Stimulated activated CD8-positive, alpha-beta memory T cell treated with anti-CD3 and anti-CD28 coated beads, Interleukin-12 subunit alpha, Interleukin-12 subunit beta, amount 100 ng/mL, for 4 hours (primary cell): ENCODE data around the gene UBE2L5.

Experiments used
- DNase-seq: peaks from one replicate; pipeline ENCODE4 v3.0.0-alpha.2; 2020; ENCODE audit warnings: low read depth

The UBE2L5 gene

GRCh38 chr13:30406779-30407416 is 15.4 kb upstream of the UBE2L5 start:
- DNase-seq = no peak

DNA sequence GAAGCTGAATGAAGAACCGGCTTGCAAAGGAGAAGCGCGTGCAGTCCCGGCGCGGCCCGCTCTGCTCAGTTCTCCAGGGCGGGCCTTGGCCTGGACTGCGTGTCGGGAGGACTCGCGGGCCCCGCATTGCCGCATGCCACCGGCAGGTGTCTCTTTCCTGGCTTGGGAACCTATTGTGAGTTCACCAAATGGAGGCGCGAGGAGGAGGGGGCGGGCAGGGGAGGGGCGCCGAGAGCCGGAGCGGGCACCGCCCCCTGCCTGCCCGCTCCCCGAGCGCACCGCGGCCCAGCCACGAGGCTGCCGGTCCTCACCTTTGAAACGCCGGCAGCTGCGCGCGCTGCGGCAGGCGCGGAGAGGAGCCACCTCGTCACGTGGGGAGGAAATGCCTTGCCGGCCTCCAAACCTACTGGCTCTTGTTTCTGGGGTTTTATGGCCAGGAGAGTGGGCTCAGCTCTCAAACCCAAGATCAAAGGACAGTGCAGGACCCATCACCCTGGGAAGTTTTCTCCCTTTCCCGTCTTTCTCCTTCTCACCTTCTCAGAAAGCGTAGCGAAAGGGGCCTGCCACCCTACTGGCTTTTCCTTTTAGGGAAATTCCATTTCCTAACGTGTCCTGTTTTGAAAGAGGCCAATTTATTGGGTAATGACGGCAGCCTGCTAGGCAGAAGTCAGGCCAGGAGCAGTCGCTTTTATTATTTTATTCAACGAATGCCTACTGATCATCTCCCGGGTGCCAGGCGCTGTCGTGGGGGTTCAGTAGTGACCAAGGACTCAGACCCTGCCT is 13.8 kb upstream of the UBE2L5 start:
- DNase-seq = peak; percentile 81

- DNase-seq = no peak
These were observed 12.2 kb upstream of the UBE2L5 start for GRCh38 chr13:30409886-30410704.

GRCh38 chr13:30410705-30411125 is 11.6 kb upstream of the UBE2L5 start:
- DNase-seq = no peak

GRCh38 chr13:30412346-30412745 is 9.9 kb upstream of the UBE2L5 start:
- no peak for DNase-seq

DNA sequence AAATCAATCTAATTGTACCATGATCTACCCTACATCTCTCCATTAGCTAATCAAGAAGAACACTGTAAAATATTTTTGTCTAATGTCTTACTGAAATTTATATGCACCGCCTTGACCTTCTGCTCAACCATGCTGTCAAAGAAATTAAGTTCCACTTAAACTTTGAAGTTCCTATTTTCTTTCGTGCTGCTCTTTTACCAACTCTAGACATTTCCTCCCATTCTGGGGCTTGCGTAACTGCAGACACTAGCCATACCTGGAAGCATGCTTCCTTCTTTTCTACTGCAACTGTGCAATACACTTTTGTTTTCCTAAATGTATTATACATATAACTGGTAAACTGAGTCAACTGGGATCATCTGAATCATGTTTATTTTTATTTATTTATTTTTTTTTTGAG is 8.5 kb upstream of the UBE2L5 start:
- DNase-seq = no peak

- no peak for DNase-seq
These were observed 6.8 kb upstream of the UBE2L5 start for GRCh38 chr13:30415430-30416030.

DNA sequence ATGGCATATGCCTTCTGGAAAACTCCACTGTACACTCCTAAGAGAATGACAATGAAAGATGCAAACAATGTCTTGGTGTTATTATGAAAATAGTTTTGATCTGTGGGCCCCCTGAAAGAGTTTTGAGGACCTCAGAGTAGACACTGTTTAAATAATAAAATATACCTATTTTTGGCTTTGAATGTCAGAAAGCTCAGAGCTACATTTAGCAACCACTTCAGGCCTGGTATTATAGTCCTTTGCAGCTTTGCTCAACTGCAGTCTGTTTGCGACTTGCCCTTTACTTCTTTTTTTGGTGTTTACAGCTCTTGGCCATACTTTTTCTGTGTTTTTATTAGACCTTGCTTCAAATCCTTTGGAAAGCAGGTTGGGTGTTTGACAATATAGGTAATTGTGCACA is 5.8 kb upstream of the UBE2L5 start:
- no peak for DNase-seq

DNA sequence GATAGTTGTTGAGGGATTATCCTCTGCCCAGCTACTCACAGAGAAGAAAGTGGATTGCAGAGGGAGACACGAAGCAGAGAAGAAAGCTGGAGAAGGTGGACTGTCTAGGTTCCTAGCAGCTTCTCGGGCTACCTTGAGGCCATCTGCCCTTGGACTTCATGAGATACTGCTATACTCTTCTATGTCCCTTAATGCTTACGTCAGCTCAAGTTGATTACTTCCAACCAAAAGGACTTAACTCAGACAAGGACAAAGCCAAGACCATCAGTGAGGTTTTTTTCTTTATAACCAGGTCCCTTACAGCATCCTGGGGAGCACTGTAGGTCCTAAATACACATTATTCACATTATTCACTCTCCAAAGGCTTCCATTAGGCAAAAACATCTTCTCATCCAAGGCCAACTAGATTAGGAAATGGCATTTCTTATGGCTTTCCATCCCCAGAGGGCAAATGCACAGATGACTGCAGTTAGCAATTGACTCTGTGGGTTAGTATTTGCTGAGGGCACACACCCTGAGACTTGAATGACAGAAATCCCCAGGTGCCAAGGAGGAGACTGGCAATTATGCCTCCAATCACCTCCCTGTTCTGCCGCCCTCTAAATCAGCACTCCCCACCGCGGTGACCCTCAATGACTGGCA is 4.1 kb upstream of the UBE2L5 start:
- DNase-seq = no peak

DNA sequence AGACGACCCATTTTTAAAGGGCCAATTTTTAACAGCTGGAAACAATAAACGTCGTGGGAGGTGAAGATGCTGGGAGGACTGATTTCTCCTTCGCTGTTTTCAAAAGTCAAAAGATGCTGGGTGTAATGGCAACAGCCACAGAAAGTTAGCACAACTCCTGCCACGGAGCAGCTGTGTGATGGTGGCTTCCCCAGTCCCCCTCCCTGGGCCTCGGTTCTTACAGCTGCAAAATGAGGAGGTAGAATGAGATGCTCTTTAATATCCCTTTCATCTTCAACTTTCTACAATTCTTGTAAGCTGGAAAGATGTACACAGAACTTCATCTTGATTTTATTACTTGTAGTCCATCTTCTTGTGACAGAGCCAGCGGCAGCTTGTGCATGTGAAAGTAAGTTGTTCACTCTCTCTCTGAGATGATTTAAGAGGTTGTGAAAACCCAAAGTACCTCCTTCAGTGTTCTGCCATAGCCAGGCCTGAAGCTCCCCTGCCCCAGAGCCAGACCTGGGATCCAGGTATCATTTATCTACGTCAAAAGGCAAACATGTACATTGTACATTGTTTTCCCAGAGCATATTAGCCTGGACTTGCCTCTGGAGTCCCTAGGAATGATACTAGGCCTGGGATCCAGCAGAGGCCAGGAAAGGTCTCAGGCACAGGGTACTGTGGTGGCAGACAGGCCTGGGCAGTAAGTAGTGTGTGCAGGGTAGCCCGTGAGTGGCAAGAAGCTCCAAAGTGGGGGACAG is 3.4 kb upstream of the UBE2L5 start:
- no peak for DNase-seq

DNA sequence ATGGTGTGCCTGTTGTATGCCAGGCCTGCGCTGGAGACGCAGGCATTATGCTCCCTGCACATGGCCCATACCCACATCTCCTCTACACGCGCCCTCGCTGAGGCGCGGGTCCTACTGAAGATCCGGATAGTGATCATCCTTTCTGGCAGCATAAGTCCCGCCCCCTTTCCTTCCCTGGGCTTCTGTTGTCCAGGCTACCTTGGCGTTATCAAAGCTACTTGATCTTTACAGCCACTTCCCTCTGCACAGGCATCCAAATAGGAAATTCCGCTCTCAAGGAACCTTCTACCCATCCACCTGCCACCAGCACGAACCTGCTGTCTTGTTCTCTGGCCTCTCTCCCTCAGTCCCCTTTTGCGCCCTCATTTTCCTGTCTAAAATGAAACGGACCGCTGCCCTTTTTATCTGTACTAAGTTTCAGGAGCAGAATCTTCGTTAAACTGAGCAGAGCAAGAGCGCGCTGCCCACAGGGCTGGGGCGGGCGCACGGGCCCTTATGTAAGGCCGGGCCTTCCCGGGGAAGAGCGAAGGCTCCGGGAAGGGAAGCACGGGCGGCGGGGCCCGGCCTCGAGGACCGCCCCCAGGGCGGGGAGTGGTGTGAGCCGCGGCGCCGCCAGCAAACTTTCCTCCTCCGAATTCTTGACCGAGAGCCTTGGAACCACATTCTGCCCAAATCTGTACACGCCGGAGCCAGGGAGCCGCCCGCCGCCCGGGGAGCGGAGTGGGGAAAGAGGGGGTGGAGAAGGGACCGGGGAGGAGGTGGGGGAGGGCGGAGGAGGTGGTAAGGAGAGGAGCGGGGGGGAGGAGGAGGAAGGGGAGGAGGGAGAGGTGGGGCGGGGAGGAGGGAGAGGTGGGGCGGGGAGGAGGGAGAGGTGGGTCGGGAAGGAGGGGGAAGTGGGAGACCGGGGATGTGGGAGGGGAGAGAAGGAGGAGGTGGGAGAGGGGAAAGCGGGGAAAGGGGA is 920 bp upstream of the UBE2L5 start:
- peak; percentile 15 for DNase-seq

GRCh38 chr13:30423891-30424290 is 1.6 kb downstream of the UBE2L5 start:
- no peak for DNase-seq

DNA sequence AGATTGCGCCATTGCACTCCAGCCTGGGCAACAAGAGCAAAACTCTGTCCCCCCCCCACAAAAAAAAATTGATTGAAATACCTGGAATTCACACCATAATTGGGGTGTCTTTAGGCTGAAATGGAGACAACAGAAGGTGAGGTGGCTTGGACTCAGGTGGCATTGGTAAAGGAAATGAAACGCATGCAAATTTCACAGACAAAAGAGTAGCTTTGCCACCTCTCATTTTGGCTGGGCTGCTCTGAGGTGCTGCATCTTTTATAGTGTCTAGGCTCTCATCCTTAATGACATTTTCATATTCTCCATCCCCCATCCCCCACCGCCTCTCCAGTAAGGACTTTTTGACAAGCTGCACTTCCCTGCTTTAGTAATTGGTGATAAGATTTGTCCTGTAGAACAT is 6.9 kb downstream of the UBE2L5 start:
- no peak for DNase-seq

DNA sequence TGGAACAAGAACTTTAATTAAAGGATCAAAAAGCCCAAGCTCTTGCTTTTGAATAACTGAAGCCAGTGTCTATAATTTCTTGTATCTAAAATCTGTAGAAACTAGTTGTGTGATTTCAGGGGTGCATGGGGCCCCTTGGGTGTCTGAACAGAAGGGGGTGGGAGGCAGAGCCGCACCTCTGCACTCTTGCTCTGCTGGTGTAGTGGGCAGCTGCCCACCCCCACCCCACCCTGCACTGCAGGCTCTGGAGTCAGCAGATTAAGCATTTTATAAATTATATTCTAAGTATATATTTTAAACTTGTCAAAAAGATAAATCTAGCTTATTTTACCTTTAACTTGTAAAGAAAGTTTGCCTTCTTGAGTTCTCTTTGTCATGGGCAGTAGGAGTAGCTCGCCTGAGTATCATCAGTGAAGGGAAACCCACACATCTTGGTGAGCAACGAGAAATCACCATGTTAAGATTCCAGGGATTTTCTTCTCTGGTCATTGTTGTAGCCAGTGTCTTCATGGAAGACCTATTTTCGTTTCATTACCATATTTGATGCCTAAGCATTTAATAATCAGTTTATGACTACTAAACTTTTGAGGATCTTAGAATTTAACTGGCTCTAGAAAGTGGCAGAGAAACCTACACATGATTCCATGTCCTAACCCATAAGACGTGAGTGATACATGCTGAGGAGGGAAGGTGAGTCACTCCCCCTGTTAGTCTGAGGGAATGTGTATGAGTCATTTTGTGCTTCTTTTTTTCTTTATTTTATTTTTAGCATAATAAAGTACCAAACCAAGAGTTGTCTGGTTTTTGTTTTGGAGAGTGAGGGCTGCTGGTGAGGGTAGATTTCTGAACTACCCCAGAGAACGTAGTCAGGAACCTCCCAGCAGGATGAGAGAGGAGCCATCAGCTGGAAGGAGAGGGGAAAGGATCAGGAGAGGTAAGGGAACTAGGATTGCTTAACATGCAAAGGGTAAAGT is 7.7 kb downstream of the UBE2L5 start:
- no peak for DNase-seq

DNA sequence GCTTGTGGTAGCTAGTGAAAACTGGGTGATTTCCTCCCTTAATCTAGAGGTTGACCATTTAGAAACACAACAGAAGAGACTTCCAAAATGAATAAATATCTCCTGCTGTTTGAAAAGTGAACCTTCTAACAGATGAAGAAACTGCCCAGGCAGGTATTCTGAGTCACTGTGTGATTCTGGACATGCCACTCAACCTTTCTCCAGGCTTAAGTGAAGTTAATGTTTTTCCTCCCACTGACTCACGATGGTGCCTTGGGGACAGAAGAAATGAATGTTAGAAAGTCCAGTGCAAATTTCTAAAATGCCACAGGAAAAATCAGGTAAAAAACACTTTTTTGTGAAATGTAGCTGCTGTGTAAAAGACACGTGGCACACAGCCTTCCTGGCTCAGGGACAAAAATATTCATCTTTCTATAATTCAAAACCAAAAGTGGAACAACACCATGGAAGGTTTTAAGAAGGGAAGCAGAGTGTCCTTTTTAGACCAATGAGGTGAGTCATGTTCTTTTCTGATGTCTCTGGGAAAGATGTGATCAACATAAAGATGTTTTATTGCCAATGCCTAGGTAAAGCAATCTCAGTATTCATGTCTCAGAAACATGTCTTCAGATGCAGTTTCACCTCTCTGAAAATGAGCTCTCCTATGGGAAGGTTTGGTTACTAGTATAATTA is 9.1 kb downstream of the UBE2L5 start:
- no peak for DNase-seq

- no peak for DNase-seq
These were observed 13.7 kb downstream of the UBE2L5 start for GRCh38 chr13:30435911-30436451.

DNA sequence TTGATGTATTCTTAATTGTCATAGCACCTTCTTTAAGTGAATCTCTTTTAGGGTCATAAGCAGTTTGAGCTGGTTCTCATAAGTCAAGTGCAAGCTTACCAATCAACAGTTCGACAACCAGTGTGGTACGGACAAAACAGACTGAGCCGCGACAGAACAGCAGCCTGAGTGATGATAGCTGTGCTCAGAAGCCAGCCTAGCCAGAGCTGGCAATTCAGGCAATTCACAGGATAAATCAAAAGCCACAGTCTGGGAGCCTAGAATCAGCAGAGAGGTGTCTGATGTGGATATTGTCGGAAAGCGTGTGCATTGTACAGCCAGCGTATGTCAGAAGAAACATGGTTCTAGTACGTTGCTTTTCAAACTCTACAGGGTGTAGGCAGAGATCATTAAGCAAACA is 14.9 kb downstream of the UBE2L5 start:
- no peak for DNase-seq

GRCh38 chr13:30438286-30438685 is 16.0 kb downstream of the UBE2L5 start:
- DNase-seq = no peak
